Lung (tissue), 12 donors: ENCODE data around the gene NDUFS2. TPM values are rescaled to one million over a fixed set of nuclear protein-coding genes. Genes with fewer than 3 reads are reported as not detected.
A peak's percentile ranks its signal among the peaks of the same experiment; 100 is the strongest.

Source experiments
- ATAC-seq: fragments of 200-7000 bp; cut with Tn5 transposase; one replicate; pipeline ENCODE4 v1.9.1; 2020; ENCODE audit warnings: moderate number of reproducible peaks; ENCODE audit not compliant: insufficient read depth, low FRiP score
- DNase-seq, 3 donors: peaks; one replicate each; pipeline ENCODE4 v3.0.0-alpha.2; 2013 to 2017
- H3K27ac ChIP-seq, 2 donors: one replicate each; pipeline ENCODE4 v1.5.1; 2013; ENCODE audit warnings: mild to moderate bottlenecking in 2 of 2, moderate library complexity in 2 of 2, control low read depth in 1 of 2, inconsistent platforms in 1 of 2, low read depth in 1 of 2, low read length in 1 of 2
- H3K27me3 ChIP-seq, 3 donors: one replicate each; pipeline ENCODE4 v1.5.1; 2013; ENCODE audit warnings: low read length in 2 of 3; ENCODE audit not compliant: control insufficient read depth in 3 of 3, insufficient read depth in 3 of 3
- H3K36me3 ChIP-seq, 4 donors: one replicate each; pipeline ENCODE4 v1.5.1; 2013; ENCODE audit warnings: low read length in 4 of 4, mild to moderate bottlenecking in 1 of 4, moderate library complexity in 1 of 4; ENCODE audit not compliant: control insufficient read depth in 4 of 4, insufficient read depth in 4 of 4
- H3K4me1 ChIP-seq, 5 donors: one replicate each; pipeline ENCODE4 v1.5.1; 2013; ENCODE audit warnings: low read length in 5 of 5, mild to moderate bottlenecking in 2 of 5, moderate library complexity in 1 of 5; ENCODE audit not compliant: control insufficient read depth in 5 of 5, insufficient read depth in 5 of 5
- H3K4me3 ChIP-seq: one replicate; pipeline ENCODE4 v1.5.1; 2013; ENCODE audit warnings: mild to moderate bottlenecking, control low read depth, moderate library complexity
- H3K9ac ChIP-seq, 2 donors: one replicate each; pipeline ENCODE4 v1.5.1; 2013; ENCODE audit warnings: low read length in 2 of 2, control low read depth in 1 of 2; ENCODE audit not compliant: insufficient read depth in 1 of 2
- H3K9me3 ChIP-seq, 4 donors: one replicate each; pipeline ENCODE4 v1.5.1; 2013; ENCODE audit warnings: low read length in 3 of 4, mild to moderate bottlenecking in 1 of 4, moderate library complexity in 1 of 4; ENCODE audit not compliant: control insufficient read depth in 4 of 4, insufficient read depth in 3 of 4
- WGBS, 2 donors: extraction: QIAGEN DNeasy Blood & Tissue Kit; methylation state at CpG; one replicate each; pipeline ENCODE4 v1.1.7; 2013; 5-methylcytosine and 5-hydroxymethylcytosine counted together
- polyA plus RNA-seq, 2 donors: library from polyadenylated mRNA; stranded (reverse); fragments of 200-250 nt; gene quantifications; one replicate each; pipeline ENCODE4 v1.2.1, GENCODE V29; 2013
- total RNA-seq, 2 donors: library from RNA; depleted of rRNA in 1 of 2; stranded (reverse); fragments of >200 nt in 1 of 2; gene quantifications; one replicate each; pipeline ENCODE4 v1.2.1, GENCODE V29; 2014 to 2021
- TF ChIP-seq, protein P1 (sequence below): IDR thresholded peaks from 2 replicates; pipeline ENCODE4 v1.5.1; 2012; ENCODE audit warnings: mild to moderate bottlenecking; ENCODE audit errors: control extremely low read depth, extremely low read depth
- donor health status: control.
- donor health status: control.
- donor health status: Bipolar disorder and iron deficiency.
- donor health status: healthy.
- donor health status: DM: yes; HTN: yes; CAD: no.

NDUFS2 gene
- total and polyA plus RNA-seq, 4 donors: 40.2 to 104 (median 88.1) TPM

DNA sequence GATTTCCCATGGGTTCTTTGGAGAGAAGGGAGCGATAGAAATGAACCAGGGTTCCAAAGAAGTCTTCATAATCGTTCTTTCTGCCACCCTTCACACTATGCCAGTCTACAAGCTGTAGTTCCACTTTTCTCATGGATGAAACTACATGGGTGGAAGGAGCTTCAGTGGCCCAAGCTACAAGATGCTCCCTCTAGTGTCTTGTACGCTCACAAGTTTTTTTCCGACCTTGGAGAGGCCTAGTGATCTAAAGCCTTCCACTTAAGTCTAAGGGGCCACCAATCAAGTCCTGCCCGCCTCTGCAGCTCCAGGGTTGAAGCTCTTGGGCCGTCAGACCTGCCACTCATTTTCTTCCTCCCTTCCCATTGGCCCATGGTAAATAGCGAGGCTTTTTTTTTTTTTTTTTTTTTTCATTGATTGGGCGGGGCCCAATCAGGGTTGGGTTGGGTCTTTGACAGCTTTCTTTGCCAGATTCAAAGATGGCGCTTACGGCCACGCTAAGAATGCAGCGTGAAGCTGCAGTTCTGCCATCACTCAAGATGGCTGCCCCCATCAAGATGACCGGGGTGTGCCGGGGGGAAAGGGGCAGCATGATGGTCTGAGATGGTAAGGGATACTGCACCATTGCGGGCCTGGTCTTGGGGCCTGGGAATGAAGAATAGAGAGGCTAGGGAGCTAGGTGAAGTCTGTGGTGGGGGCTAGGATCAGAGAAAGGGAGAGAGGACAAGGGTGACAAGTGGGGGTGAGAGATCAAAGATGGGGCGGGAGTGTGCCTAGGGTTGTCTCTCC lies 23.6 kb downstream of the NDUFS2 start, which contains the start of gene TOMM40L:
Gene TOMM40L (plus strand): TSS at position 527 of the 786 bp plus-strand sequence. CDS start 430 bp downstream, outside the sequence.
- WGBS, 2 donors: 5% methylated on average over 16 of the region's 16 CpGs
- H3K9me3 ChIP-seq: no peaks in the 10 kb centered on the region
- no peaks in the 10 kb centered on the region for H3K27me3 ChIP-seq
- H3K9ac ChIP-seq: peak within 1 kb of the TSS in 1 of 2 donors; percentile 26
- ATAC-seq: peak; percentile 97
- H3K27ac ChIP-seq: peak within 1 kb of the TSS; percentile 26 to 62
- H3K4me3 ChIP-seq: peak within 1 kb of the TSS; percentile 81
- DNase-seq: peak; percentile 93 to 99 (median 99)
- TF ChIP-seq, protein P1, sequence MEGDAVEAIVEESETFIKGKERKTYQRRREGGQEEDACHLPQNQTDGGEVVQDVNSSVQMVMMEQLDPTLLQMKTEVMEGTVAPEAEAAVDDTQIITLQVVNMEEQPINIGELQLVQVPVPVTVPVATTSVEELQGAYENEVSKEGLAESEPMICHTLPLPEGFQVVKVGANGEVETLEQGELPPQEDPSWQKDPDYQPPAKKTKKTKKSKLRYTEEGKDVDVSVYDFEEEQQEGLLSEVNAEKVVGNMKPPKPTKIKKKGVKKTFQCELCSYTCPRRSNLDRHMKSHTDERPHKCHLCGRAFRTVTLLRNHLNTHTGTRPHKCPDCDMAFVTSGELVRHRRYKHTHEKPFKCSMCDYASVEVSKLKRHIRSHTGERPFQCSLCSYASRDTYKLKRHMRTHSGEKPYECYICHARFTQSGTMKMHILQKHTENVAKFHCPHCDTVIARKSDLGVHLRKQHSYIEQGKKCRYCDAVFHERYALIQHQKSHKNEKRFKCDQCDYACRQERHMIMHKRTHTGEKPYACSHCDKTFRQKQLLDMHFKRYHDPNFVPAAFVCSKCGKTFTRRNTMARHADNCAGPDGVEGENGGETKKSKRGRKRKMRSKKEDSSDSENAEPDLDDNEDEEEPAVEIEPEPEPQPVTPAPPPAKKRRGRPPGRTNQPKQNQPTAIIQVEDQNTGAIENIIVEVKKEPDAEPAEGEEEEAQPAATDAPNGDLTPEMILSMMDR: peak; percentile 60
- H3K4me1 ChIP-seq: peaks cover 0 to 18% (median 3%) of the 10 kb centered on the region in 5 donors
- H3K36me3 ChIP-seq: peaks cover 11 to 22% (median 13%) of the 10 kb centered on the region in 4 donors

DNA sequence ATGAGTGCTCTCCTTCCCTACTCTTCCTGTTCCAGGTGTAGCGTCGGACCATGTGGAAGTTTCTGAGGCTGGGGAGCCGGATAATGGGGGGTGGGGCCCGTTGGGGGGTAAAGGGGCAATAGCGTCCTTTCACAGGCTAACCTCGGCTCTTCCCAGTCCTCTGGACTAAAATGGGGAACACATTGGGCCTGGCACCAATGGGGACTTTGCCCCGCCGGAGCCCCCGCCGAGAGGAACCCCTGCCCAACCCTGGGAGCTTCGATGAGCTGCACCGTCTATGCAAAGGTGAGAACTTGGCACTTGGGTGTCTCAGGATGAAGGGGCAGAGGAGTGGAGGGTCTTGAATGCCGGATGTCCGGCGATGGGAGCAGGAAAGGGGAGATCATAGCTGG lies 24.1 kb downstream of the NDUFS2 start:
- peak overlapping the region; percentile 9 to 49 for H3K27ac ChIP-seq
- H3K9ac ChIP-seq: peak overlapping the region in 1 of 2 donors; percentile 26
- no peaks in the 10 kb centered on the region for H3K27me3 ChIP-seq
- peak overlapping the region; percentile 81 for H3K4me3 ChIP-seq
- no peaks in the 10 kb centered on the region for H3K9me3 ChIP-seq
- TF ChIP-seq, protein P1: no peak
- no peak for DNase-seq
- ATAC-seq: no peak
- H3K36me3 ChIP-seq: peaks cover 11 to 24% (median 13%) of the 10 kb centered on the region in 4 donors
- peaks cover 0 to 18% (median 3%) of the 10 kb centered on the region in 5 donors for H3K4me1 ChIP-seq
- WGBS, 2 donors: 7% methylated on average over 15 of the region's 15 CpGs

DNA sequence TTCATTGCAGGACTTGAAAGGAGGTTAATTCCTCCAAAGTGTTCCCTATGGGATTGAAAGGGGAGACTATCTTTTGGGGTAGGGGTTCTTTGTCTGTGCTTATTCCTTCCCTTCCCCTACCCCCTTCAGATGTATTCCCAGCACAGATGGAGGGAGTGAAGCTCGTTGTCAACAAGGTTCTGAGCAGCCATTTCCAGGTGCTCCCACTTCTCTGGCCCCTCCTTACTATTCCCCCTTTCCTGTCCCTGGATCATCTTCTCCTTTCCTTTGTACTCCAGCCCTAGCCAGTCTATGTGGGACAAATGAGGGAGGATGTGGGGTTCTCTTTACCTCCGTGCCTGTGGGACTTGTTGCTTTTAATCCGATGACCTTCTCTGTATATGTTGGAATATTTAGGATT lies 24.6 kb downstream of the NDUFS2 start:
- ATAC-seq (no peak), DNase-seq (no peak)
- H3K27me3 ChIP-seq: no peaks in the 10 kb centered on the region
- 56 to 62% methylated on average over 3 of the region's 3 CpGs for WGBS, 2 donors
- H3K27ac ChIP-seq: no peak overlapping the region
- H3K36me3 ChIP-seq: peaks cover 11 to 24% (median 13%) of the 10 kb centered on the region in 4 donors
- TF ChIP-seq, protein P1: no peak
- no peaks in the 10 kb centered on the region for H3K9me3 ChIP-seq
- no peak overlapping the region for H3K9ac ChIP-seq
- H3K4me1 ChIP-seq: peaks cover 0 to 18% (median 3%) of the 10 kb centered on the region in 5 donors
- no peak overlapping the region for H3K4me3 ChIP-seq
